HUDEP-2 (cell line): ENCODE measurements around the gene ZSCAN1.
"Not testable (repeated sequence)": the region's sequence is repeated elsewhere in the genome, so short reads cannot be mapped to it uniquely, and the experiment has no call there.

Experiments used
- DNase-seq, 76 experiments: peaks; one replicate each; lab custom pipeline; 2025; ENCODE audit not compliant: unreplicated experiment in 76 of 76; lab: John Stamatoyannopoulos, UW

Gene ZSCAN1, protein sequence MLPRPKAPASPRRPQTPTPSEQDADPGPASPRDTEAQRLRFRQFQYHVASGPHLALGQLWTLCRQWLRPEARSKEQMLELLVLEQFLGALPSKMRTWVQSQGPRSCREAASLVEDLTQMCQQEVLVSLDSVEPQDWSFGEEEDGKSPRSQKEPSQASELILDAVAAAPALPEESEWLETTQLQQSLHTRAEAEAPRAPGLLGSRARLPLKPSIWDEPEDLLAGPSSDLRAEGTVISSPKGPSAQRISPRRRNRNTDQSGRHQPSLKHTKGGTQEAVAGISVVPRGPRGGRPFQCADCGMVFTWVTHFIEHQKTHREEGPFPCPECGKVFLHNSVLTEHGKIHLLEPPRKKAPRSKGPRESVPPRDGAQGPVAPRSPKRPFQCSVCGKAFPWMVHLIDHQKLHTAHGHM

GRCh38 chr19:58033741-58034476 lies at the start of gene ZSCAN1:
Gene ZSCAN1 (plus strand): TSS chr19:58034025. CDS start chr19:58037837, 3,812 bp downstream.
- DNase-seq: no peak

GRCh38 chr19:57992841-57993240 lies 41.0 kb upstream of the ZSCAN1 start:
- no peak for DNase-seq

GRCh38 chr19:58000677-58001076 lies 33.1 kb upstream of the ZSCAN1 start:
- DNase-seq: no peak

DNA sequence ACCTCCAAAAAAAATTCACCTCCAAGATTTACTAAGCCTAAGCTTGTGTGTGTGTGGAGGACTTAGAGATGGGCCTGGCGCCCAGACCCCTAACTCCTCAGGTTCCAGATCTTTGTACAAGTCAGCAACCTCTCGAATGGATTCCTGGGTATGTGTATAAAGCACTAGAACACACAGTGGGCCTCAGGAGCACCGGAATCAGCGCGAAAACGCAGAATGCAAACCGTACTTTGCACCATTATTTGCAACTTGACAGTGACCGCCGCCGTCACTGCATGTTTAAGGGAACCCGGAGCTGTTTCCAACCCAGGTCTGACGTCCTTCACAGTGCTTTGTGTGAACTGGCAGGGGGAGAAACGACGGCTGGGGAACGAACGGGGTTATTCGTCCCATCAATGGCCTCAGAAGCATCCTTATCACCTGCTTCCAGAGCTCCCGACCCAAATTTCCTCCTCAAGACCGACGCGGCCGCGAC lies 31.9 kb upstream of the ZSCAN1 start:
- peak in 23 of 76 experiments; percentile 7 to 64 (median 31) for DNase-seq

DNA sequence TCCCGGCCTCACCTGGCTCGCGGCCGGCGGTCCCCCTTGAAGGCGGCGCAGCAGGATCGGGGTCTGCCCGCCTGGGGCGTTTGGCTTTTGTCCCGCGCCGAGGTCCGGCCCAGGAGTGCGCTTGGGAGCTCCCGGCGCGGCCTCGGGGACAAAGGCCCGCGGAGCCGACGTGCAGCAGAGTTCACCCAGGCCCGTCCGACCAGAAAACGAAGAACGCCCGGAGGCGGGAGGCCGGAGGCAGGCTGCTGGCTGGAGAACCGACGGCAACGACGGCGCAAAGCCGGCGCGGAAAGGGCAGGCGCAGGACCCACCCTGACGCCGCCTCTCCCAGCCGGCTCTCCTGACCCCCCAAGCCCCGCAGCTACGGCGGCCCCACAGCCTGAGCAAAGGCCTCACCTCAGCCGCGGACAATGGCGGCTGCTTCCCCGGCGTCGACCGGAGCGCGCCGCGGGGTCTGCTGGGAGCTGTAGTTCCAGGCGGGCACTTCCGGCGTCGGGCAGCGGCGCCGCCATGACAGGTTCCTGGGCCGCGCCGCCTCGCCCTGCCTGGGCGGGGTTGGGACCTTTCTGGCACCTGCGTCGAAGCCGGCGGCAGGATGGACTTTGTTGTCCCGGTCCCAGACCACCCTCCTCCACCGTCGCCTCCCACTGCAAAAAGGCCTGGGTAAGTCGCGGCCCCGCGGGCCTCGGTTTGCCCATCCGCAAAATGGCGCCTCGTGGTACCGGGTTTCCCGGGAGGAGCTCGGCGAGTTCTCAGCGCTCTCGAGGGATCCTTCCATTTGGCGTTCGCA lies 31.2 kb upstream of the ZSCAN1 start, which contains the start of gene ZNF606:
TSS of gene ZNF606 (minus strand) at position 437 of the 790 bp plus-strand sequence. CDS start 1,501 bp downstream, outside the sequence.
- DNase-seq: peak in 68 of 76 experiments; percentile 6 to 95 (median 79)

DNA sequence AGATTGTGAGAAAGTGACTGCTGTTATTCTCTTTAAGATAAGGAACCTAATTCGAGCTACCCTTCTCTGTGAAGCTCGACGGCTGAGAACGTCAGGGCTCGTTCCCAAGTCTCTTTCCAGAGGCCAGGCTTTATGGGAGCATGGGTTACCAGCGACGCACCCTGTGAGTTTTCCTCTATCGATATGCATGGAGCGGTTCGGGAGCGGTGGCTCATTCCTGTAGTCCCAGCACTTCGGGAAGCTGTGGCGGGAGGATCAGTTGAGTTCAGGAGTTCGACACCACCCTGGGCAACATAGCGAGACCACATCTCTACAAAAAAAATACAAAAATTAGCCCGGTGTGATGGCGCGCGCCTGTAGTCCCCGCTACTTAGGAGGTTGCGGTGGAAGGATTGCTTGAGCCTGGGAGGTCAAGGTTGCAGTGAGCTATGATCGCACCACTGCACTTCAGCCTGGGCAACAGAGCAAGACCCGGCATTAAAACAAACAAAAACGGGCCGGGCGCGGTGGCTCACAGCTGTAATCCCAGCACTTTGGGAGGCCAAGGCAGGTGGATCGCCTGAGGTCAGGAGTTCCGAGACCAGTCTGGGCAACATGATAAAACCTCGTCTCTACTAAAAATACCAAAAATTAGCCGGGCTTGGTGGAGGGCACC lies 30.5 kb upstream of the ZSCAN1 start:
- peak in 2 of 76 experiments; percentile 43 to 48 for DNase-seq

DNA sequence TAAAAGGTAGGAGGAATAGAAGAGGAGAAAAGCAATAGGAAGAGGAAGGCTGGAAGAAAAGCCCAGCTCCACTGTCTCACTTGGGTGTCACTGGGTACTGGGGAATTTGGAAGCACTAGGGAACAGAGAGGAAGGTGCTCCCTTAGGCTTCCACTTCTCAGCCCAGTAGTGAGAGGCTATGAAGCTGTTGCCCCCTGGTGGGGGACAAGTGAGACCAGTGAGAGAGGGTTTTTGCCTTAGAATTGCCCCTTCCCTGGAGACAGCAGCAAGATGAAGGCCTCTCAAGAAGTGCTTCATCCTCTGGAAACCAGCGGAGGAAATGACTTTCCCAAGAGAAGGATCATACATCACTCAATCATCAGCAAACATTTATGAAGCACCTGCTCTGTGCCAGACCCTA lies 26.5 kb upstream of the ZSCAN1 start:
- peak in 1 of 76 experiments; percentile 20 for DNase-seq

DNA sequence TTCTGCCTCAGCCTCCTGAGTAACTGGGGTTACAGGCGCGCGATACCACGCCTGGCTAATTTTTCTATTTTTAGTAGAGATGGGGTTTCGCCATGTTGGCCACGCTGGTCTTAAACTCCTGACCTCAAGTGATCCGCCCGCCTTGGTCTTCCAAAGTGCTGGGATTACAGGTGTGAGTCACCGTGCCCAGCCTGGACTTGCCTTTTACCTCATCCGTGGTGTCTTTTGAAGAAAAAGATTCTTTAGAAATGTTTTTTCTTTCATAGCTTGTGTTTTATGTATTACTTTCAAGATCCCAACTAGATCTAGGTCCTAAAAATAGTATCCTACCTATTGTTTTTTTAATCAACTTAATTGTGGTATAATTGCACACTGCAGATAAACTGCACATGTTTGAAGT lies 24.9 kb upstream of the ZSCAN1 start:
- not testable (repeated sequence) for DNase-seq

DNA sequence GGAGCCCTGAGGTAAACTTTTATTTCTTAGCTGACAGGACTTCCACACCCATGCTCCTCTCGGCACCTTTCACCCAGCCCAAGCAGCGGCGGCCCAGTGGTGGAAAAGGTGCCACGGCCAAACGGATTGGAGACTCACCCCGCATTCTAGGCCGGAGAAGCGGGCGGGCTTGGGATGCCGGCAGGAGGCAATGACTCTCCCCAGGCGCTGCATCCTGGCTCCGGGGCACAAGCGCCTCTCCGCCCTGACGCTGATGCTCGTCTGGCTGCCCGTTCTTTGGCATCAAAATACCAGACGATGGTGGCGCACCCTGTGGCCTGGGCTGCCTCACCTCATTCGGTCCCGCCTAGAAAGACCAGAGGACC lies 24.5 kb upstream of the ZSCAN1 start:
- DNase-seq: no peak

- DNase-seq: peak in 5 of 76 experiments; percentile 5 to 46 (median 16)
These were observed 24.0 kb upstream of the ZSCAN1 start for GRCh38 chr19:58009666-58010301.

- DNase-seq: no peak
These were observed 23.3 kb upstream of the ZSCAN1 start for GRCh38 chr19:58010507-58010906.

DNA sequence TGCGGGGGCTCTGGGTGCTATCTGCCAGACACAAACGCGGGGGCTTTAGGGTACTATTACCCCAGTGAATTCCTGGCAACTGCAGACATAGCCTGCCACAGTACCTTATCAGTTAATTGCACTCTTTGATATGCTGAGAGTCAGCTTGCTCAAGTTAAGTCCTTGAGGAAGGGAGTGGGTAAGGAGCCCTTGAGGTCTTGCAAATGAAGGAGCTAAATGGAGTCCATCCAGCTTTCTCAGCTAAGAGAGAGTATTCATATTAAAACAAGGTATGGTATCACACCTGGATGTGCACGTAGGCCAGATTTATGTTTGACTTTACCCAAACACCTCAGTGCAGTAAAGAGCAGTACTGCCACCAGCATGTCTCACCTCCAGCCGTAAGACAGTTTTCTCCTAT lies 19.7 kb upstream of the ZSCAN1 start:
- no peak for DNase-seq

DNA sequence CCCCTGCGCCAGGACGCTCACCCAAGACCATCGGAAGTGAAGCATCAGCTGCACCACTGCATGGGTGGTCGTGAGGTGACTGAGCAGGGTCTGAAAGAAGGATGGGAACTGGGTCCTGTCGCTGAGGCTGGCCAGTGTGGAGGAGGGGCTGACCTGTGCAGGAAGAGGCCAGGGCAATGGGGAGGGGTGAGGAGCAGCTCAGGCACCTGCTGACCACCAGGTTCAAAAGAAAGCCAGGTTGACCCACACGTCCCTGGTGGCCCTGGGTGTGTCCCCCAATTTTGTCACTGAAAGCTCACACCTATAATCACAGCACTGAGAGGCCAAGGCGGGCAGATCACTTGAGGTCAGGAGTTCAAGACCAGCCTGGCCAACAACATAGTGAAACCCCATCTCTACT lies 13.7 kb upstream of the ZSCAN1 start:
- no peak for DNase-seq

- peak in 16 of 76 experiments; percentile 1 to 30 (median 10) for DNase-seq
These were observed 12.1 kb upstream of the ZSCAN1 start for GRCh38 chr19:58021541-58022282.

- no peak for DNase-seq
These were observed 11.6 kb upstream of the ZSCAN1 start for GRCh38 chr19:58022283-58022660.

DNA sequence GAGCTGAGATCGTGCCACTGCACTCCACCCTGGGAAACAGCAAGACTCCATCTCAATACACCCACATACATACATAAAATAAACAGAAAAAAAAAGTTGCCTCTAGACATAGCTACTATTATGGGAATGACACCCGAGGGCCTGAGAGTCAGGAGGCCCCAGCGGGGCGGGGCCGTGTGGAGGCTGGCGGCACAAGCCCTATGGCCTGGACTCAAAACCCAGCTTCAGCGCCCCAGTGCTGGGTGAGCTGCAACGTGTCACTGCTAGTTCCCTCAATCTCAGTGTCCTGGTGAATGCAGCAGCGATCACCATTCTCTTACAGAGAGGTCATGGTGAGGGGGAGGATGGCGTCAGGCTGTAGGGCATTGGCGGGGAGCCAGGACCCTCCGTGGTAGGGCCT lies 9.2 kb upstream of the ZSCAN1 start:
- no peak for DNase-seq

- no peak for DNase-seq
These were observed 610 bp downstream of the ZSCAN1 start for GRCh38 chr19:58034477-58034793.

DNA sequence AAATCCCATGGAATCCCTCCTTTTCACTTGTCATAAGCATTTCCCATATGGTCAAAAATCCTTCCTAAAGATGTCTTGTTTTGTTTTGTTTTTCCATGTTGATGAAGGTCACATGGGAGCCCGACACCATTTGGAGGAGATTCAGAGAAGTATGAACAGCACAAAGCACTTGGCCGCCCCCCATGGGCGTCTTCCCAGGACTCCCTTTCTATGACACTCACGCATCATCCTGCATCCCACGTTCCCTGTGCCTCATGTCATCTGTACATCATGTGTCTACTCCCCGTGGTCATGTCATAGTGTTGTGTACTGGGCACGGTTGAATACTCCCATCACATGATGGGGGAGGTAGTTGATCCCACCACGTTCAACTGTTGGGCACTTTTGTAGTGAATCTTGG lies 2.0 kb downstream of the ZSCAN1 start:
- no peak for DNase-seq

- no peak for DNase-seq
These were observed 4.3 kb downstream of the ZSCAN1 start for GRCh38 chr19:58037927-58038687.
